NB4 (cell line): ENCODE measurements around the gene NHEJ1.

Experiments used
- POLR2A ChIP-seq: IDR thresholded peaks from 2 replicates; pipeline ENCODE4 v1.6.1; 2011; ENCODE audit warnings: mild to moderate bottlenecking; ENCODE audit not compliant: insufficient read length; ENCODE audit errors: extremely low read depth
- TF ChIP-seq, protein P1 (sequence below): IDR thresholded peaks from one replicate; pipeline ENCODE4 v1.5.1; 2012; ENCODE audit warnings: low read depth, low read length

DNA sequence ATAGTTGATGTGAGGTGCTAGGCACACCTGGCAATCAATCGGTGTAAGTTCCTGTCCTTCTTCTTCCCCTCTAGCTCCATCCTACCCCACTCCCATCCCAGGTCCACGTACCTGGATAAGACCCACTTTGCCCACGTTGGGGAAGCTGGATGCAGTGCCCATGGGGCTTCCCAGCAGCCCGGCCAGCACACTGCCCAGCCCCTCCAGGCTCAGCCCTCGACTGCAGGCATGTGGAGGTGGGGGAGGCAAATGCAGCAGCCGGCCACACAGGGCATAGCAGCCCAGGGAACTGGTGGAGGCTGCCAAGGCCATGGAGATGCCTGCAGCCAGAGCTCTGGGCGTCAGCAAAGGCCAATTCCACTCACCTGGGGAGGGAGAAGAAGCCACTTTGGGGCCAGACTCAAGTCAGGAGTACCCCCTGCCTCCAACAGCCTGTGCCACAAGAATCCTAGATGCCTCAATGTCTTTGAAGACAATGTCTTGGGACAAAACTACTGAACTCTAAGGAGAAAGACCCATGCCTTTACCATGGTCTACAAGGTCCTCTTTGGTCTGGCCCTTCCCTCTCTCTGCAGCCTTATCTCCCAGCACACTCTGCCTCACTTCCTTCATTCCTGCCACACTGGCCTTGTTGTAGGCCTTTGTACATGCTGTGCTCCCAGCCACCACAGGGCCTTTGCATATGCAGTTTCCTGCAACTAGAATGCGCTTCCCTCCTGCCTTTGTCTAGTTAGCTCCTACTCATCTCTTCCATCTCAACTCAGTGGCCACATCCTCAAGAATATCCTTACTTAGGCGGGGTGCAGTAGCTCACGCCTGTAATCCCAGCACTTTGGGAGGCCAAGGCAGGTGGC is 4.7 kb upstream of the NHEJ1 start:
- TF ChIP-seq POLR2A: no peak
- TF ChIP-seq, protein P1, sequence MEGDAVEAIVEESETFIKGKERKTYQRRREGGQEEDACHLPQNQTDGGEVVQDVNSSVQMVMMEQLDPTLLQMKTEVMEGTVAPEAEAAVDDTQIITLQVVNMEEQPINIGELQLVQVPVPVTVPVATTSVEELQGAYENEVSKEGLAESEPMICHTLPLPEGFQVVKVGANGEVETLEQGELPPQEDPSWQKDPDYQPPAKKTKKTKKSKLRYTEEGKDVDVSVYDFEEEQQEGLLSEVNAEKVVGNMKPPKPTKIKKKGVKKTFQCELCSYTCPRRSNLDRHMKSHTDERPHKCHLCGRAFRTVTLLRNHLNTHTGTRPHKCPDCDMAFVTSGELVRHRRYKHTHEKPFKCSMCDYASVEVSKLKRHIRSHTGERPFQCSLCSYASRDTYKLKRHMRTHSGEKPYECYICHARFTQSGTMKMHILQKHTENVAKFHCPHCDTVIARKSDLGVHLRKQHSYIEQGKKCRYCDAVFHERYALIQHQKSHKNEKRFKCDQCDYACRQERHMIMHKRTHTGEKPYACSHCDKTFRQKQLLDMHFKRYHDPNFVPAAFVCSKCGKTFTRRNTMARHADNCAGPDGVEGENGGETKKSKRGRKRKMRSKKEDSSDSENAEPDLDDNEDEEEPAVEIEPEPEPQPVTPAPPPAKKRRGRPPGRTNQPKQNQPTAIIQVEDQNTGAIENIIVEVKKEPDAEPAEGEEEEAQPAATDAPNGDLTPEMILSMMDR: no peak
